Astrocyte (in vitro differentiated cells and primary cell): Measurements from ENCODE around the gene SVIL. TPM values are rescaled to one million over a fixed set of nuclear protein-coding genes. Genes with fewer than 3 reads are reported as not detected.

Experiments
- DNase-seq: peaks from one replicate; pipeline ENCODE4 v3.0.0-alpha.2; 2010; ENCODE audit warnings: low read depth
- FAIRE-seq: peaks from 2 replicates; lab custom pipeline; 2011; peaks lifted over from hg19 to GRCh38; lab: Jason Lieb, UNC
- H2AFZ ChIP-seq: 2 replicates; pipeline ENCODE4 v1.6.0; 2012; ENCODE audit warnings: low read depth, low read length, inconsistent platforms
- H3K27ac ChIP-seq: 2 replicates; pipeline ENCODE4 v1.5.1; 2011; ENCODE audit warnings: low read depth, low read length, inconsistent platforms
- H3K27me3 ChIP-seq: 2 replicates; pipeline ENCODE4 v1.6.0; 2011; ENCODE audit warnings: low read length, inconsistent platforms; ENCODE audit not compliant: insufficient read depth
- H3K36me3 ChIP-seq: 2 replicates; pipeline ENCODE4 v1.5.1; 2011; ENCODE audit warnings: low read length, inconsistent platforms; ENCODE audit not compliant: insufficient read depth
- H3K4me1 ChIP-seq: 2 replicates; pipeline ENCODE4 v1.5.1; 2011; ENCODE audit warnings: low read length, inconsistent platforms; ENCODE audit not compliant: insufficient read depth
- H3K4me2 ChIP-seq: 2 replicates; pipeline ENCODE4 v1.6.0; 2012; ENCODE audit warnings: low read length, inconsistent platforms
- H3K4me3 ChIP-seq: 2 replicates; pipeline ENCODE4 v1.5.1; 2011; ENCODE audit warnings: low read depth, mild to moderate bottlenecking, low read length, inconsistent platforms; ENCODE audit not compliant: insufficient read depth
- H3K79me2 ChIP-seq: 2 replicates; pipeline ENCODE4 v1.6.0; 2012; ENCODE audit warnings: mild to moderate bottlenecking, low read length, inconsistent platforms; ENCODE audit not compliant: insufficient read depth
- H3K9ac ChIP-seq: 2 replicates; pipeline ENCODE4 v1.6.0; 2012; ENCODE audit warnings: mild to moderate bottlenecking, low read length, inconsistent platforms
- H3K9me3 ChIP-seq: 2 replicates; pipeline ENCODE4 v1.5.1; 2012; ENCODE audit warnings: low read depth, mild to moderate bottlenecking, low read length, inconsistent platforms; ENCODE audit not compliant: insufficient read depth
- H4K20me1 ChIP-seq: 2 replicates; pipeline ENCODE4 v1.6.0; 2012; ENCODE audit warnings: low read length, inconsistent platforms; ENCODE audit not compliant: insufficient read depth
- H3K27ac Mint-ChIP-seq: one replicate; pipeline ENCODE4 v1.8.0; 2021; ENCODE audit warnings: mild to moderate bottlenecking, mixed read lengths; ENCODE audit not compliant: unreplicated experiment
- H3K27me3 Mint-ChIP-seq: one replicate; pipeline ENCODE4 v1.8.0; 2021; ENCODE audit warnings: low read depth, mixed read lengths; ENCODE audit not compliant: unreplicated experiment
- H3K36me3 Mint-ChIP-seq: one replicate; pipeline ENCODE4 v1.8.0; 2021; ENCODE audit warnings: low read depth, mixed read lengths; ENCODE audit not compliant: unreplicated experiment
- H3K4me1 Mint-ChIP-seq: one replicate; pipeline ENCODE4 v1.8.0; 2021; ENCODE audit warnings: low read depth, mixed read lengths; ENCODE audit not compliant: unreplicated experiment
- H3K4me3 Mint-ChIP-seq: one replicate; pipeline ENCODE4 v1.8.0; 2021; ENCODE audit warnings: mild to moderate bottlenecking, moderate library complexity, mixed read lengths; ENCODE audit not compliant: unreplicated experiment
- H3K9me3 Mint-ChIP-seq: one replicate; pipeline ENCODE4 v1.8.0; 2021; ENCODE audit warnings: mild to moderate bottlenecking, mixed read lengths; ENCODE audit not compliant: unreplicated experiment
- EZH2 ChIP-seq: IDR thresholded peaks from 2 replicates; pipeline ENCODE4 v1.6.1; 2012; ENCODE audit warnings: mild to moderate bottlenecking, low read length, inconsistent platforms; ENCODE audit not compliant: insufficient read depth
- total RNA-seq: library from RNA; stranded (reverse); gene quantifications from 2 replicates; pipeline ENCODE4 v1.2.1, GENCODE V29; 2021
- TF ChIP-seq, protein P1 (sequence below): IDR thresholded peaks from 2 replicates; pipeline ENCODE4 v1.5.1; 2011; ENCODE audit warnings: low read depth, mild to moderate bottlenecking, inconsistent platforms, low read length, moderate library complexity; ENCODE audit not compliant: insufficient read depth

Gene SVIL
- total RNA-seq, 1 donor from 2014 or later = 70.4 TPM

DNA sequence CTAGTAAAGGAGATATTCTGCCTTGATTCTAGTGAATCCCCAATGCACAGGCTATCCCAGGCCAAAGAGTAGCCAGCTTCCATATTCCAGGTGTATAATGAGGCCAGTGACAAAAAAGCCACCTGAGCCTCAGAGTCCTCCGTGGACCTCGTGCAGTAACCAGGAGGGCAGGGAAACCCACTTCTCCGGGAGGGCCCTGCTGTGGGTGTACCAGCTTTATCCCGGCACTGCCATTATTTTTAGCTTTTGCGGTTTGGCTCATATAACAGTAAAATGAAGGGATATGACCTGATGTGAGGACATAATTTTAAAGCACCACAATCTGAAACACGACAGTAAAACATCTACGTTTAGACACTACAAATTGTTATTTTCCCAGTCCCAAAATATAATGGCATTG lies 109.0 kb downstream of the SVIL start:
- peaks cover 4% of the 10 kb centered on the region for H3K4me1 ChIP-seq
- H3K9ac ChIP-seq = no peak overlapping the region
- no peak overlapping the region for H3K27ac ChIP-seq
- TF ChIP-seq, protein P1, sequence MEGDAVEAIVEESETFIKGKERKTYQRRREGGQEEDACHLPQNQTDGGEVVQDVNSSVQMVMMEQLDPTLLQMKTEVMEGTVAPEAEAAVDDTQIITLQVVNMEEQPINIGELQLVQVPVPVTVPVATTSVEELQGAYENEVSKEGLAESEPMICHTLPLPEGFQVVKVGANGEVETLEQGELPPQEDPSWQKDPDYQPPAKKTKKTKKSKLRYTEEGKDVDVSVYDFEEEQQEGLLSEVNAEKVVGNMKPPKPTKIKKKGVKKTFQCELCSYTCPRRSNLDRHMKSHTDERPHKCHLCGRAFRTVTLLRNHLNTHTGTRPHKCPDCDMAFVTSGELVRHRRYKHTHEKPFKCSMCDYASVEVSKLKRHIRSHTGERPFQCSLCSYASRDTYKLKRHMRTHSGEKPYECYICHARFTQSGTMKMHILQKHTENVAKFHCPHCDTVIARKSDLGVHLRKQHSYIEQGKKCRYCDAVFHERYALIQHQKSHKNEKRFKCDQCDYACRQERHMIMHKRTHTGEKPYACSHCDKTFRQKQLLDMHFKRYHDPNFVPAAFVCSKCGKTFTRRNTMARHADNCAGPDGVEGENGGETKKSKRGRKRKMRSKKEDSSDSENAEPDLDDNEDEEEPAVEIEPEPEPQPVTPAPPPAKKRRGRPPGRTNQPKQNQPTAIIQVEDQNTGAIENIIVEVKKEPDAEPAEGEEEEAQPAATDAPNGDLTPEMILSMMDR = no peak
- TF ChIP-seq EZH2 = no peak
- H3K4me3 ChIP-seq = no peak overlapping the region
- peaks cover 28% of the 10 kb centered on the region for H3K36me3 ChIP-seq
- H3K27ac Mint-ChIP-seq = no peak overlapping the region
- H4K20me1 ChIP-seq = peaks cover 23% of the 10 kb centered on the region
- H3K27me3 ChIP-seq = no peaks in the 10 kb centered on the region
- peaks cover 9% of the 10 kb centered on the region for H3K4me1 Mint-ChIP-seq
- H3K9me3 Mint-ChIP-seq = no peaks in the 10 kb centered on the region
- H3K9me3 ChIP-seq = no peaks in the 10 kb centered on the region
- H3K4me3 Mint-ChIP-seq = no peak overlapping the region
- no peak for FAIRE-seq
- H3K4me2 ChIP-seq = no peak overlapping the region
- no peak for DNase-seq
- H3K79me2 ChIP-seq = no peaks in the 10 kb centered on the region
- no peak overlapping the region for H2AFZ ChIP-seq
- H3K27me3 Mint-ChIP-seq = no peaks in the 10 kb centered on the region
- H3K36me3 Mint-ChIP-seq = peaks cover 34% of the 10 kb centered on the region

- Histone ChIP-seq H2AFZ (no peak overlapping the region), H3K9me3 (no peaks in the 10 kb centered on the region), H3K27me3 (no peaks in the 10 kb centered on the region), H3K4me2 (no peak overlapping the region), H3K9ac (no peak overlapping the region), H3K36me3 (peaks cover 32% of the 10 kb centered on the region), H3K79me2 (no peaks in the 10 kb centered on the region), H3K4me3 (no peak overlapping the region), H4K20me1 (peaks cover 18% of the 10 kb centered on the region), H3K4me1 (peaks cover 4% of the 10 kb centered on the region), H3K27ac (no peak overlapping the region)
- no peak for FAIRE-seq
- Mint-ChIP-seq H3K27me3 (no peaks in the 10 kb centered on the region), H3K27ac (no peak overlapping the region), H3K9me3 (no peaks in the 10 kb centered on the region), H3K36me3 (peaks cover 32% of the 10 kb centered on the region), H3K4me3 (no peak overlapping the region), H3K4me1 (peaks cover 9% of the 10 kb centered on the region)
- TF ChIP-seq, protein P1 = no peak
- no peak for TF ChIP-seq EZH2
- DNase-seq = no peak
Measured at GRCh38 chr10:29524720-29525119, 110.1 kb downstream of the SVIL start.

GRCh38 chr10:29524294-29524693 lies 110.5 kb downstream of the SVIL start:
- Histone ChIP-seq H3K36me3 (peaks cover 32% of the 10 kb centered on the region), H3K4me1 (peaks cover 4% of the 10 kb centered on the region), H3K9ac (no peak overlapping the region), H3K79me2 (no peaks in the 10 kb centered on the region), H3K9me3 (no peaks in the 10 kb centered on the region), H3K4me2 (no peak overlapping the region), H3K27ac (no peak overlapping the region), H4K20me1 (peaks cover 18% of the 10 kb centered on the region), H3K4me3 (no peak overlapping the region), H2AFZ (no peak overlapping the region), H3K27me3 (no peaks in the 10 kb centered on the region)
- peaks cover 28% of the 10 kb centered on the region for H3K36me3 Mint-ChIP-seq
- no peaks in the 10 kb centered on the region for H3K9me3 Mint-ChIP-seq
- no peak overlapping the region for H3K4me3 Mint-ChIP-seq
- no peak for DNase-seq
- peaks cover 9% of the 10 kb centered on the region for H3K4me1 Mint-ChIP-seq
- H3K27ac Mint-ChIP-seq = no peak overlapping the region
- TF ChIP-seq, protein P1 = no peak
- TF ChIP-seq EZH2 = no peak
- no peak for FAIRE-seq
- no peaks in the 10 kb centered on the region for H3K27me3 Mint-ChIP-seq
